Fibroblast of lung (primary cell): ENCODE measurements around the gene PLEKHA6. TPM values are rescaled to one million over a fixed set of nuclear protein-coding genes. Genes with fewer than 3 reads are reported as not detected.

Experiments used
- DNase-seq, 2 donors: peaks; one replicate each; pipeline versions ENCODE4 v3.0.0 to v3.0.0-alpha.2; 2010; ENCODE audit warnings: low read depth in 2 of 2
- H2AFZ ChIP-seq: 2 replicates; pipeline ENCODE4 v1.5.1; 2012; ENCODE audit warnings: low read length, control low read depth, inconsistent platforms
- H3K27ac ChIP-seq: 2 replicates; pipeline ENCODE4 v1.5.1; 2011; ENCODE audit warnings: low read length, control low read depth; ENCODE audit not compliant: insufficient read depth
- H3K27me3 ChIP-seq: 2 replicates; pipeline ENCODE4 v1.5.1; 2011; ENCODE audit warnings: mild to moderate bottlenecking, low read length; ENCODE audit not compliant: control insufficient read depth, insufficient read depth
- H3K36me3 ChIP-seq: 2 replicates; pipeline ENCODE4 v1.5.1; 2011; ENCODE audit warnings: low read length; ENCODE audit not compliant: control insufficient read depth, insufficient read depth
- H3K4me1 ChIP-seq: 2 replicates; pipeline ENCODE4 v1.5.1; 2011; ENCODE audit warnings: low read length; ENCODE audit not compliant: control insufficient read depth, insufficient read depth; ENCODE audit errors: extremely low read depth
- H3K4me2 ChIP-seq: 2 replicates; pipeline ENCODE4 v1.5.1; 2011; ENCODE audit warnings: low read length, control low read depth; ENCODE audit not compliant: insufficient read depth; ENCODE audit errors: extremely low read depth
- H3K4me3 ChIP-seq, 4 experiments: fragments of 200-600 bp in 1 of 4; sonication (generic) in 1 of 4; replicated peaks in 1 of 4; 2 replicates each; pipeline ENCODE4 v1.5.1; 2011 to 2016; ENCODE audit warnings: low read length in 4 of 4, low read depth in 3 of 4, mild to moderate bottlenecking in 3 of 4, control low read depth in 2 of 4, inconsistent platforms in 1 of 4, mixed read lengths in 1 of 4; ENCODE audit not compliant: insufficient read depth in 1 of 4; ENCODE audit errors: control extremely low read depth in 1 of 4
- H3K79me2 ChIP-seq: 2 replicates; pipeline ENCODE4 v1.5.1; 2012; ENCODE audit warnings: mild to moderate bottlenecking, low read length, inconsistent platforms; ENCODE audit not compliant: control insufficient read depth, insufficient read depth
- H3K9ac ChIP-seq: 2 replicates; pipeline ENCODE4 v1.5.1; 2011; ENCODE audit warnings: mild to moderate bottlenecking, low read length, control low read depth; ENCODE audit not compliant: insufficient read depth
- H3K9me3 ChIP-seq: 2 replicates; pipeline ENCODE4 v1.5.1; 2012; ENCODE audit warnings: low read depth, low read length; ENCODE audit not compliant: control insufficient read depth, insufficient read depth
- H4K20me1 ChIP-seq: 2 replicates; pipeline ENCODE4 v1.5.1; 2011; ENCODE audit warnings: low read length; ENCODE audit not compliant: control insufficient read depth, insufficient read depth; ENCODE audit errors: extremely low read depth
- CTCF ChIP-seq, 2 donors: IDR thresholded peaks in 1 of 2; conservative IDR thresholded peaks in 1 of 2; 1 replicate in 1 of 2; 2 replicates in 1 of 2; pipeline ENCODE4 v1.5.1; 2011 to 2012; ENCODE audit warnings: low read length in 2 of 2, control low read depth in 1 of 2, inconsistent platforms in 1 of 2, low read depth in 1 of 2, mild to moderate bottlenecking in 1 of 2
- EZH2 ChIP-seq: IDR thresholded peaks from 2 replicates; pipeline ENCODE4 v1.5.1; 2012; ENCODE audit warnings: low read length, control low read depth, mild to moderate bottlenecking; ENCODE audit errors: missing control alignments
- polyA plus RNA-seq, 2 donors: library from polyadenylated mRNA; depleted of rRNA in 1 of 2; stranded (reverse) in 1 of 2; unstranded in 1 of 2; fragments of >200 nt; gene quantifications; 2 replicates each; pipeline ENCODE4 v1.2.1, GENCODE V29; 2011 to 2012; ENCODE audit warnings: missing spikeins in 1 of 2
- total RNA-seq: library from RNA; depleted of rRNA; stranded (reverse); fragments of >200 nt; gene quantifications from 2 replicates; pipeline ENCODE4 v1.2.1, GENCODE V29; 2014

Gene PLEKHA6
- total and polyA plus RNA-seq, 2 donors (not counting 1 experiment from before 2014, with no cell fraction given), result 3.8 to 4.3 TPM

- Histone ChIP-seq H3K9me3 (no peaks in the 10 kb centered on the region), H3K27ac (no peak overlapping the region), H3K9ac (no peak overlapping the region), H3K4me3 (no peak overlapping the region), H3K36me3 (no peaks in the 10 kb centered on the region), H3K4me2 (no peak overlapping the region), H3K79me2 (no peaks in the 10 kb centered on the region), H4K20me1 (no peaks in the 10 kb centered on the region), H3K4me1 (peaks cover 3% of the 10 kb centered on the region), H2AFZ (no peak overlapping the region), H3K27me3 (no peaks in the 10 kb centered on the region)
- DNase-seq, result no peak
- TF ChIP-seq CTCF (conservative IDR thresholded peaks at IDR 0.05 in 1 of 2, IDR thresholded peaks at IDR 0.05 in 1 of 2; ENCODE audit: low read depth in 1 of 2, low read length in 2 of 2) (no peak), EZH2 (no peak)
Observed at GRCh38 chr1:204169858-204170257, 189.9 kb downstream of the PLEKHA6 start.

Other genes with a start within 250 kb of the PLEKHA6 start
- 1.7 and 3.3 TPM in 2 replicates for gene ETNK2, start 207.9 kb downstream of the PLEKHA6 start, total RNA-seq
- gene ETNK2, start 207.9 kb downstream of the PLEKHA6 start, polyA plus RNA-seq, result 2.7 and 4.0 TPM in 2 replicates
- 0.17 TPM in 1 of 2 replicates, not detected in the other for gene REN, start 193.6 kb downstream of the PLEKHA6 start, total RNA-seq
- 0.11 and 0.20 TPM in 2 replicates for gene REN, start 193.6 kb downstream of the PLEKHA6 start, polyA plus RNA-seq
- 0.17 TPM in 1 of 2 replicates, not detected in the other for gene KISS1, start 163.4 kb downstream of the PLEKHA6 start, total RNA-seq
- gene KISS1, start 163.4 kb downstream of the PLEKHA6 start, polyA plus RNA-seq, result 0.52 TPM in 1 of 2 replicates, not detected in the other
- gene GOLT1A, start 145.9 kb downstream of the PLEKHA6 start, total RNA-seq, result 0.50 TPM in 1 of 2 replicates, not detected in the other
- not detected in 2 replicates for gene GOLT1A, start 145.9 kb downstream of the PLEKHA6 start, polyA plus RNA-seq
- 26.7 and 27.7 TPM in 2 replicates for gene PPP1R15B, start 51.9 kb upstream of the PLEKHA6 start, total RNA-seq
- 22.4 and 26.3 TPM in 2 replicates for gene PPP1R15B, start 51.9 kb upstream of the PLEKHA6 start, polyA plus RNA-seq
- 1.0 and 2.5 TPM in 2 replicates for gene PIK3C2B, start 134.9 kb upstream of the PLEKHA6 start, total RNA-seq
- gene PIK3C2B, start 134.9 kb upstream of the PLEKHA6 start, polyA plus RNA-seq, result 1.4 and 2.4 TPM in 2 replicates
- 29.5 and 41.0 TPM in 2 replicates for gene MDM4, start 156.5 kb upstream of the PLEKHA6 start, total RNA-seq
- gene MDM4, start 156.5 kb upstream of the PLEKHA6 start, polyA plus RNA-seq, result 14.2 and 23.6 TPM in 2 replicates